Neural cell (in vitro differentiated cells): ENCODE results near the gene PAX8.

Experiments
- EZH2 ChIP-seq: fragments of 200-600, 300-800 bp; shearing (Covaris generic), sonication (generic); IDR thresholded peaks from 2 replicates; pipeline ENCODE4 v1.6.1; 2014; ENCODE audit warnings: antibody characterized with exemption, low read length, borderline replicate concordance, mild to moderate bottlenecking; ENCODE audit not compliant: insufficient read depth, poor library complexity, severe bottlenecking
- POLR2AphosphoS5 ChIP-seq: IDR thresholded peaks from 2 replicates; pipeline ENCODE4 v1.6.1; 2012
- RAD21 ChIP-seq: fragments of 450-650 bp; conservative IDR thresholded peaks from 2 replicates; pipeline ENCODE4 v1.6.1; 2014; ENCODE audit warnings: antibody characterized with exemption, mild to moderate bottlenecking, moderate library complexity
- TF ChIP-seq, protein P1 (sequence below): fragments of 450-650 bp; IDR thresholded peaks from 2 replicates; pipeline ENCODE4 v1.5.1; 2014; ENCODE audit warnings: antibody characterized with exemption, mild to moderate bottlenecking, moderate library complexity; ENCODE audit not compliant: poor library complexity, severe bottlenecking
- TF ChIP-seq, protein P2 (sequence below): IDR thresholded peaks from 2 replicates; pipeline ENCODE4 v1.6.1; 2012; ENCODE audit warnings: borderline replicate concordance

DNA sequence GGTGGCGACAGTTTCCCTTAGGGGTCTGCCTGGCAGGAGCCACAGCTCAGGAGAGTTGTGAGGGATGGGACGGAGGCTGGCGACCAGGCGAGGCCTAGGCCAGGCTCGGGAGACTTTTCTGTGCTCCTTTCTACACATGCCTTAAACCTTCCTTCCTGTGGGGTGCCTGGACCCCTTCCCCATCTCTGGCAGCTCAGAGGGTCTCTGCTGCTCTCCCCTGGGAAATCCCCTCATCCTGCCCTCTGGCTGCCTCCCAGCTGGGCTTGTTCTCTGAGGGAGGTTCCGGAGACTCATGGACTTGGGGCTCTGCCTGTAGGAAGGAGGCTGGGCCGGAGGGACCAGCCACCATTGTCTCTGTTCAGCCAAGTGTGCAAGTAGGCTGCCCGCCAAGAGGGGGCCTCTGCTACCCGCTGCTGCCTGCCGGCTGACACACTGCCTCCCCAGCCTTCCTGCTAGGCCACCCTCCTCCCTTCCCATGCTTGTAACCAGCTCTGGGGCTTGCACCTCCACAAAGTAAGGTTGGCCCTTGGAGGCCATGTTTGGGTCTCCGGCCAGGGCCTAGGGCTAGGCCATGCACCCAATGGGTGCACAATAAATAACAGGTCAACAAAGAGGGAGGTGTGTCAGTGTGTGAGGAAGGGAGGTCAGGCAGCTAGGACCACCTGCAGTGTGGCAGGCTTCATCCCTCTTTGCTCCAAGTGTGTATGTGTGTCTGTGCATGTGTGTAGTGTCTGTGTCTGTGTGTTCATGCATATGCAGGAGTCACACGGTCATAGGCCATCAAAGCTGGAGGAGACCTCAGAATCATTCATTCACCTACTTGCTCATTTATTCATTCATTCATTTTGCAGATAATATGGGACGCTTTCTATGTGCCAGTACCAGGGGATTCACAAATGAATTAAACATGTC lies 76.2 kb downstream of the PAX8 start:
- TF ChIP-seq, protein P1, sequence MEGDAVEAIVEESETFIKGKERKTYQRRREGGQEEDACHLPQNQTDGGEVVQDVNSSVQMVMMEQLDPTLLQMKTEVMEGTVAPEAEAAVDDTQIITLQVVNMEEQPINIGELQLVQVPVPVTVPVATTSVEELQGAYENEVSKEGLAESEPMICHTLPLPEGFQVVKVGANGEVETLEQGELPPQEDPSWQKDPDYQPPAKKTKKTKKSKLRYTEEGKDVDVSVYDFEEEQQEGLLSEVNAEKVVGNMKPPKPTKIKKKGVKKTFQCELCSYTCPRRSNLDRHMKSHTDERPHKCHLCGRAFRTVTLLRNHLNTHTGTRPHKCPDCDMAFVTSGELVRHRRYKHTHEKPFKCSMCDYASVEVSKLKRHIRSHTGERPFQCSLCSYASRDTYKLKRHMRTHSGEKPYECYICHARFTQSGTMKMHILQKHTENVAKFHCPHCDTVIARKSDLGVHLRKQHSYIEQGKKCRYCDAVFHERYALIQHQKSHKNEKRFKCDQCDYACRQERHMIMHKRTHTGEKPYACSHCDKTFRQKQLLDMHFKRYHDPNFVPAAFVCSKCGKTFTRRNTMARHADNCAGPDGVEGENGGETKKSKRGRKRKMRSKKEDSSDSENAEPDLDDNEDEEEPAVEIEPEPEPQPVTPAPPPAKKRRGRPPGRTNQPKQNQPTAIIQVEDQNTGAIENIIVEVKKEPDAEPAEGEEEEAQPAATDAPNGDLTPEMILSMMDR, result no peak
- no peak for TF ChIP-seq EZH2
- no peak for TF ChIP-seq RAD21
- TF ChIP-seq POLR2AphosphoS5, result no peak
- TF ChIP-seq, protein P2, sequence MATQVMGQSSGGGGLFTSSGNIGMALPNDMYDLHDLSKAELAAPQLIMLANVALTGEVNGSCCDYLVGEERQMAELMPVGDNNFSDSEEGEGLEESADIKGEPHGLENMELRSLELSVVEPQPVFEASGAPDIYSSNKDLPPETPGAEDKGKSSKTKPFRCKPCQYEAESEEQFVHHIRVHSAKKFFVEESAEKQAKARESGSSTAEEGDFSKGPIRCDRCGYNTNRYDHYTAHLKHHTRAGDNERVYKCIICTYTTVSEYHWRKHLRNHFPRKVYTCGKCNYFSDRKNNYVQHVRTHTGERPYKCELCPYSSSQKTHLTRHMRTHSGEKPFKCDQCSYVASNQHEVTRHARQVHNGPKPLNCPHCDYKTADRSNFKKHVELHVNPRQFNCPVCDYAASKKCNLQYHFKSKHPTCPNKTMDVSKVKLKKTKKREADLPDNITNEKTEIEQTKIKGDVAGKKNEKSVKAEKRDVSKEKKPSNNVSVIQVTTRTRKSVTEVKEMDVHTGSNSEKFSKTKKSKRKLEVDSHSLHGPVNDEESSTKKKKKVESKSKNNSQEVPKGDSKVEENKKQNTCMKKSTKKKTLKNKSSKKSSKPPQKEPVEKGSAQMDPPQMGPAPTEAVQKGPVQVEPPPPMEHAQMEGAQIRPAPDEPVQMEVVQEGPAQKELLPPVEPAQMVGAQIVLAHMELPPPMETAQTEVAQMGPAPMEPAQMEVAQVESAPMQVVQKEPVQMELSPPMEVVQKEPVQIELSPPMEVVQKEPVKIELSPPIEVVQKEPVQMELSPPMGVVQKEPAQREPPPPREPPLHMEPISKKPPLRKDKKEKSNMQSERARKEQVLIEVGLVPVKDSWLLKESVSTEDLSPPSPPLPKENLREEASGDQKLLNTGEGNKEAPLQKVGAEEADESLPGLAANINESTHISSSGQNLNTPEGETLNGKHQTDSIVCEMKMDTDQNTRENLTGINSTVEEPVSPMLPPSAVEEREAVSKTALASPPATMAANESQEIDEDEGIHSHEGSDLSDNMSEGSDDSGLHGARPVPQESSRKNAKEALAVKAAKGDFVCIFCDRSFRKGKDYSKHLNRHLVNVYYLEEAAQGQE, result no peak
